ENCODE results near the gene EXD1. TPM values are rescaled to one million over a fixed set of nuclear protein-coding genes. Genes with fewer than 3 reads are reported as not detected.
A peak's percentile ranks its signal among the peaks of the same experiment; 100 is the strongest.

Gene EXD1
- total RNA-seq, 1 experiment from 2014 or later: 0.26 TPM

DNA sequence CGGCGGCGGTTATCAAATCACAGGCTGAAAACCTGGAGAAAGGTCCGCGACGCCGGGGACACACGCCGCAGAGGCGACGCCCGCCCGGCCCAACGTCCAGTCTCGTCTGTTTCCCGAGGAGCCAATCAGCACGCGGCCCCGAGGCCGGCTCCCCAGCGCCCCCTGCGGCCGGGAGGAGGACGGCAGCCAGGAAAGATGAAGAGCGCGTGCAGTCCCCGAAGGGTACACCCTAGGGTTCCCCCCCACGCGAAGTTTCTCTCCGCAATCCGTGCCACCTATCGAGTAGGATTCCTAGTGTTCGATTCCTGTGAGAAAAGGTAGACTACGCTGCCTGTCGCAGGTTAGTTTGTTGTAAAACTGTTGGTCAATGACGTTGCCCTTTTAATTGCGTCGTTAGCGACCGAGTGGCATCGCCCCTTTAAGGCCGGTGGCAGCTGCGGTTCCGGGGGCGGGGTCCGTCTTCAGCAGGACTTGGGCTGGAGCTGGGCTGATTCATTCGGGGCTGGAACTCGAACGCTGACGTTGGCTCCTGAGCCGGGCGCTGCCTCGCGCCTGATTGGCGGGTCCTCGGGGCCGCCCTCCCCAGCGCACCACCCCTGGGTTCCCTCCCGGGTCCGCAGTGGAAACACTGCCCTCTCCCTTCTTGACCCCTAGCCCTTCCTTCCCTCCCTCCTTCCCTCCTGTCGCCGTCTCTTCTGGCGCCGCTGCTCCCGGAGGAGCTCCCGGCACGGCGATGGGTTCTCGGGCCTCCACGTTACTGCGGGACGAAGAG lies at the start of gene EXD1, which contains the start of gene CHP1 (continued):
- TF ChIP-seq, protein P1, sequence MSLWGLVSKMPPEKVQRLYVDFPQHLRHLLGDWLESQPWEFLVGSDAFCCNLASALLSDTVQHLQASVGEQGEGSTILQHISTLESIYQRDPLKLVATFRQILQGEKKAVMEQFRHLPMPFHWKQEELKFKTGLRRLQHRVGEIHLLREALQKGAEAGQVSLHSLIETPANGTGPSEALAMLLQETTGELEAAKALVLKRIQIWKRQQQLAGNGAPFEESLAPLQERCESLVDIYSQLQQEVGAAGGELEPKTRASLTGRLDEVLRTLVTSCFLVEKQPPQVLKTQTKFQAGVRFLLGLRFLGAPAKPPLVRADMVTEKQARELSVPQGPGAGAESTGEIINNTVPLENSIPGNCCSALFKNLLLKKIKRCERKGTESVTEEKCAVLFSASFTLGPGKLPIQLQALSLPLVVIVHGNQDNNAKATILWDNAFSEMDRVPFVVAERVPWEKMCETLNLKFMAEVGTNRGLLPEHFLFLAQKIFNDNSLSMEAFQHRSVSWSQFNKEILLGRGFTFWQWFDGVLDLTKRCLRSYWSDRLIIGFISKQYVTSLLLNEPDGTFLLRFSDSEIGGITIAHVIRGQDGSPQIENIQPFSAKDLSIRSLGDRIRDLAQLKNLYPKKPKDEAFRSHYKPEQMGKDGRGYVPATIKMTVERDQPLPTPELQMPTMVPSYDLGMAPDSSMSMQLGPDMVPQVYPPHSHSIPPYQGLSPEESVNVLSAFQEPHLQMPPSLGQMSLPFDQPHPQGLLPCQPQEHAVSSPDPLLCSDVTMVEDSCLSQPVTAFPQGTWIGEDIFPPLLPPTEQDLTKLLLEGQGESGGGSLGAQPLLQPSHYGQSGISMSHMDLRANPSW (CRISPR knock-in tag; conservative IDR thresholded peaks at IDR 0.05; ENCODE audit: low read depth): no peak
- TF ChIP-seq, protein P2, sequence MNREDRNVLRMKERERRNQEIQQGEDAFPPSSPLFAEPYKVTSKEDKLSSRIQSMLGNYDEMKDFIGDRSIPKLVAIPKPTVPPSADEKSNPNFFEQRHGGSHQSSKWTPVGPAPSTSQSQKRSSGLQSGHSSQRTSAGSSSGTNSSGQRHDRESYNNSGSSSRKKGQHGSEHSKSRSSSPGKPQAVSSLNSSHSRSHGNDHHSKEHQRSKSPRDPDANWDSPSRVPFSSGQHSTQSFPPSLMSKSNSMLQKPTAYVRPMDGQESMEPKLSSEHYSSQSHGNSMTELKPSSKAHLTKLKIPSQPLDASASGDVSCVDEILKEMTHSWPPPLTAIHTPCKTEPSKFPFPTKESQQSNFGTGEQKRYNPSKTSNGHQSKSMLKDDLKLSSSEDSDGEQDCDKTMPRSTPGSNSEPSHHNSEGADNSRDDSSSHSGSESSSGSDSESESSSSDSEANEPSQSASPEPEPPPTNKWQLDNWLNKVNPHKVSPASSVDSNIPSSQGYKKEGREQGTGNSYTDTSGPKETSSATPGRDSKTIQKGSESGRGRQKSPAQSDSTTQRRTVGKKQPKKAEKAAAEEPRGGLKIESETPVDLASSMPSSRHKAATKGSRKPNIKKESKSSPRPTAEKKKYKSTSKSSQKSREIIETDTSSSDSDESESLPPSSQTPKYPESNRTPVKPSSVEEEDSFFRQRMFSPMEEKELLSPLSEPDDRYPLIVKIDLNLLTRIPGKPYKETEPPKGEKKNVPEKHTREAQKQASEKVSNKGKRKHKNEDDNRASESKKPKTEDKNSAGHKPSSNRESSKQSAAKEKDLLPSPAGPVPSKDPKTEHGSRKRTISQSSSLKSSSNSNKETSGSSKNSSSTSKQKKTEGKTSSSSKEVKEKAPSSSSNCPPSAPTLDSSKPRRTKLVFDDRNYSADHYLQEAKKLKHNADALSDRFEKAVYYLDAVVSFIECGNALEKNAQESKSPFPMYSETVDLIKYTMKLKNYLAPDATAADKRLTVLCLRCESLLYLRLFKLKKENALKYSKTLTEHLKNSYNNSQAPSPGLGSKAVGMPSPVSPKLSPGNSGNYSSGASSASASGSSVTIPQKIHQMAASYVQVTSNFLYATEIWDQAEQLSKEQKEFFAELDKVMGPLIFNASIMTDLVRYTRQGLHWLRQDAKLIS (CRISPR knock-in tag; IDR thresholded peaks at IDR 0.05; ENCODE audit: borderline replicate concordance): peak; percentile 76; the same call in 1 of the 2 replicates
- TF ChIP-seq, protein P3, sequence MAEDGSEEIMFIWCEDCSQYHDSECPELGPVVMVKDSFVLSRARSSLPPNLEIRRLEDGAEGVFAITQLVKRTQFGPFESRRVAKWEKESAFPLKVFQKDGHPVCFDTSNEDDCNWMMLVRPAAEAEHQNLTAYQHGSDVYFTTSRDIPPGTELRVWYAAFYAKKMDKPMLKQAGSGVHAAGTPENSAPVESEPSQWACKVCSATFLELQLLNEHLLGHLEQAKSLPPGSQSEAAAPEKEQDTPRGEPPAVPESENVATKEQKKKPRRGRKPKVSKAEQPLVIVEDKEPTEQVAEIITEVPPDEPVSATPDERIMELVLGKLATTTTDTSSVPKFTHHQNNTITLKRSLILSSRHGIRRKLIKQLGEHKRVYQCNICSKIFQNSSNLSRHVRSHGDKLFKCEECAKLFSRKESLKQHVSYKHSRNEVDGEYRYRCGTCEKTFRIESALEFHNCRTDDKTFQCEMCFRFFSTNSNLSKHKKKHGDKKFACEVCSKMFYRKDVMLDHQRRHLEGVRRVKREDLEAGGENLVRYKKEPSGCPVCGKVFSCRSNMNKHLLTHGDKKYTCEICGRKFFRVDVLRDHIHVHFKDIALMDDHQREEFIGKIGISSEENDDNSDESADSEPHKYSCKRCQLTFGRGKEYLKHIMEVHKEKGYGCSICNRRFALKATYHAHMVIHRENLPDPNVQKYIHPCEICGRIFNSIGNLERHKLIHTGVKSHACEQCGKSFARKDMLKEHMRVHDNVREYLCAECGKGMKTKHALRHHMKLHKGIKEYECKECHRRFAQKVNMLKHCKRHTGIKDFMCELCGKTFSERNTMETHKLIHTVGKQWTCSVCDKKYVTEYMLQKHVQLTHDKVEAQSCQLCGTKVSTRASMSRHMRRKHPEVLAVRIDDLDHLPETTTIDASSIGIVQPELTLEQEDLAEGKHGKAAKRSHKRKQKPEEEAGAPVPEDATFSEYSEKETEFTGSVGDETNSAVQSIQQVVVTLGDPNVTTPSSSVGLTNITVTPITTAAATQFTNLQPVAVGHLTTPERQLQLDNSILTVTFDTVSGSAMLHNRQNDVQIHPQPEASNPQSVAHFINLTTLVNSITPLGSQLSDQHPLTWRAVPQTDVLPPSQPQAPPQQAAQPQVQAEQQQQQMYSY (CRISPR knock-in tag; IDR thresholded peaks at IDR 0.05): peak; percentile 73
- TF ChIP-seq, protein P4, sequence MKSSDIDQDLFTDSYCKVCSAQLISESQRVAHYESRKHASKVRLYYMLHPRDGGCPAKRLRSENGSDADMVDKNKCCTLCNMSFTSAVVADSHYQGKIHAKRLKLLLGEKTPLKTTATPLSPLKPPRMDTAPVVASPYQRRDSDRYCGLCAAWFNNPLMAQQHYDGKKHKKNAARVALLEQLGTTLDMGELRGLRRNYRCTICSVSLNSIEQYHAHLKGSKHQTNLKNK (CRISPR knock-in tag; IDR thresholded peaks at IDR 0.05): no peak
- TF ChIP-seq MXD4 (CRISPR knock-in tag; IDR thresholded peaks at IDR 0.05; ENCODE audit: borderline replicate concordance) (no peak), ZNF121 (CRISPR knock-in tag; IDR thresholded peaks at IDR 0.05) (no peak), NFYB (CRISPR knock-in tag; conservative IDR thresholded peaks at IDR 0.05; ENCODE audit: low read depth) (peak; percentile 65), SMAD3 (CRISPR knock-in tag; IDR thresholded peaks at IDR 0.05; ENCODE audit: borderline replicate concordance) (peak; percentile 93), FOXJ3 (CRISPR knock-in tag; IDR thresholded peaks at IDR 0.05; ENCODE audit: borderline replicate concordance) (peak; percentile 89), NFATC4 (CRISPR knock-in tag; IDR thresholded peaks at IDR 0.05) (no peak), NR3C1 (CRISPR knock-in tag; conservative IDR thresholded peaks at IDR 0.05; ENCODE audit: low read depth) (0 out of 2 replicates have a peak, but pooled peaks have one; percentile 58)
- TF ChIP-seq, protein P5, sequence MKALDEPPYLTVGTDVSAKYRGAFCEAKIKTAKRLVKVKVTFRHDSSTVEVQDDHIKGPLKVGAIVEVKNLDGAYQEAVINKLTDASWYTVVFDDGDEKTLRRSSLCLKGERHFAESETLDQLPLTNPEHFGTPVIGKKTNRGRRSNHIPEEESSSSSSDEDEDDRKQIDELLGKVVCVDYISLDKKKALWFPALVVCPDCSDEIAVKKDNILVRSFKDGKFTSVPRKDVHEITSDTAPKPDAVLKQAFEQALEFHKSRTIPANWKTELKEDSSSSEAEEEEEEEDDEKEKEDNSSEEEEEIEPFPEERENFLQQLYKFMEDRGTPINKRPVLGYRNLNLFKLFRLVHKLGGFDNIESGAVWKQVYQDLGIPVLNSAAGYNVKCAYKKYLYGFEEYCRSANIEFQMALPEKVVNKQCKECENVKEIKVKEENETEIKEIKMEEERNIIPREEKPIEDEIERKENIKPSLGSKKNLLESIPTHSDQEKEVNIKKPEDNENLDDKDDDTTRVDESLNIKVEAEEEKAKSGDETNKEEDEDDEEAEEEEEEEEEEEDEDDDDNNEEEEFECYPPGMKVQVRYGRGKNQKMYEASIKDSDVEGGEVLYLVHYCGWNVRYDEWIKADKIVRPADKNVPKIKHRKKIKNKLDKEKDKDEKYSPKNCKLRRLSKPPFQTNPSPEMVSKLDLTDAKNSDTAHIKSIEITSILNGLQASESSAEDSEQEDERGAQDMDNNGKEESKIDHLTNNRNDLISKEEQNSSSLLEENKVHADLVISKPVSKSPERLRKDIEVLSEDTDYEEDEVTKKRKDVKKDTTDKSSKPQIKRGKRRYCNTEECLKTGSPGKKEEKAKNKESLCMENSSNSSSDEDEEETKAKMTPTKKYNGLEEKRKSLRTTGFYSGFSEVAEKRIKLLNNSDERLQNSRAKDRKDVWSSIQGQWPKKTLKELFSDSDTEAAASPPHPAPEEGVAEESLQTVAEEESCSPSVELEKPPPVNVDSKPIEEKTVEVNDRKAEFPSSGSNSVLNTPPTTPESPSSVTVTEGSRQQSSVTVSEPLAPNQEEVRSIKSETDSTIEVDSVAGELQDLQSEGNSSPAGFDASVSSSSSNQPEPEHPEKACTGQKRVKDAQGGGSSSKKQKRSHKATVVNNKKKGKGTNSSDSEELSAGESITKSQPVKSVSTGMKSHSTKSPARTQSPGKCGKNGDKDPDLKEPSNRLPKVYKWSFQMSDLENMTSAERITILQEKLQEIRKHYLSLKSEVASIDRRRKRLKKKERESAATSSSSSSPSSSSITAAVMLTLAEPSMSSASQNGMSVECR (CRISPR knock-in tag; IDR thresholded peaks at IDR 0.05; ENCODE audit: borderline replicate concordance): peak; percentile 94
- TF ChIP-seq, protein P6, sequence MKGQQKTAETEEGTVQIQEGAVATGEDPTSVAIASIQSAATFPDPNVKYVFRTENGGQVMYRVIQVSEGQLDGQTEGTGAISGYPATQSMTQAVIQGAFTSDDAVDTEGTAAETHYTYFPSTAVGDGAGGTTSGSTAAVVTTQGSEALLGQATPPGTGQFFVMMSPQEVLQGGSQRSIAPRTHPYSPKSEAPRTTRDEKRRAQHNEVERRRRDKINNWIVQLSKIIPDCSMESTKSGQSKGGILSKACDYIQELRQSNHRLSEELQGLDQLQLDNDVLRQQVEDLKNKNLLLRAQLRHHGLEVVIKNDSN (CRISPR knock-in tag; IDR thresholded peaks at IDR 0.05): peak; percentile 80
- TF ChIP-seq, protein P7, sequence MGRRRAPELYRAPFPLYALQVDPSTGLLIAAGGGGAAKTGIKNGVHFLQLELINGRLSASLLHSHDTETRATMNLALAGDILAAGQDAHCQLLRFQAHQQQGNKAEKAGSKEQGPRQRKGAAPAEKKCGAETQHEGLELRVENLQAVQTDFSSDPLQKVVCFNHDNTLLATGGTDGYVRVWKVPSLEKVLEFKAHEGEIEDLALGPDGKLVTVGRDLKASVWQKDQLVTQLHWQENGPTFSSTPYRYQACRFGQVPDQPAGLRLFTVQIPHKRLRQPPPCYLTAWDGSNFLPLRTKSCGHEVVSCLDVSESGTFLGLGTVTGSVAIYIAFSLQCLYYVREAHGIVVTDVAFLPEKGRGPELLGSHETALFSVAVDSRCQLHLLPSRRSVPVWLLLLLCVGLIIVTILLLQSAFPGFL (CRISPR knock-in tag; IDR thresholded peaks at IDR 0.05; ENCODE audit: borderline replicate concordance): peak; percentile 68; the same call in 1 of the 2 replicates
- TF ChIP-seq, protein P8, sequence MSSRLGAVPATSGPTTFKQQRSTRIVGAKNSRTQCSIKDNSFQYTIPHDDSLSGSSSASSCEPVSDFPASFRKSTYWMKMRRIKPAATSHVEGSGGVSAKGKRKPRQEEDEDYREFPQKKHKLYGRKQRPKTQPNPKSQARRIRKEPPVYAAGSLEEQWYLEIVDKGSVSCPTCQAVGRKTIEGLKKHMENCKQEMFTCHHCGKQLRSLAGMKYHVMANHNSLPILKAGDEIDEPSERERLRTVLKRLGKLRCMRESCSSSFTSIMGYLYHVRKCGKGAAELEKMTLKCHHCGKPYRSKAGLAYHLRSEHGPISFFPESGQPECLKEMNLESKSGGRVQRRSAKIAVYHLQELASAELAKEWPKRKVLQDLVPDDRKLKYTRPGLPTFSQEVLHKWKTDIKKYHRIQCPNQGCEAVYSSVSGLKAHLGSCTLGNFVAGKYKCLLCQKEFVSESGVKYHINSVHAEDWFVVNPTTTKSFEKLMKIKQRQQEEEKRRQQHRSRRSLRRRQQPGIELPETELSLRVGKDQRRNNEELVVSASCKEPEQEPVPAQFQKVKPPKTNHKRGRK (CRISPR knock-in tag; IDR thresholded peaks at IDR 0.05; ENCODE audit: borderline replicate concordance): 0 out of 2 replicates have a peak, but pooled peaks have one; percentile 21
